GM12878 (cell line): ENCODE measurements around the gene PAX6. TPM values are rescaled to one million over a fixed set of nuclear protein-coding genes. Genes with fewer than 3 reads are reported as not detected.

Source experiments
- ATAC-seq: fragments of 200-7000 bp; cut with Tn5 transposase; 3 replicates; pipeline ENCODE4 v1.9.1; 2020; ENCODE audit warnings: mild to moderate bottlenecking, moderate library complexity
- BruUV-seq: library from RNA; stranded (reverse); fragments of 400-500 nt; replicated peaks from 2 replicates; lab custom pipeline; 2021; lab: Mats Ljungman, UMichigan
- CTCF ChIA-PET: fragments of 300-600 bp; sonication (Branson Sonifier 250); formaldehyde crosslinking; extraction: SDS; loops from one replicate; lab custom pipeline; 2021; ENCODE audit warnings: inconsistent platforms; lab: Yijun Ruan, JAX
- POLR2A ChIA-PET: fragments of 350-600 bp; formaldehyde crosslinking; extraction: SDS; loops from one replicate; lab custom pipeline; 2021; ENCODE audit warnings: inconsistent platforms; lab: Charles Lee
- RAD21 ChIA-PET: fragments of 300-600 bp; sonication (Branson Sonifier 250); formaldehyde crosslinking; loops from one replicate; lab custom pipeline; 2023; ENCODE audit warnings: antibody characterized with exemption; ENCODE audit not compliant: unreplicated experiment; lab: Charles Lee
- SMC1A ChIA-PET: fragments of 300-600 bp; sonication (Branson Sonifier 250); formaldehyde crosslinking; loops from one replicate; lab custom pipeline; 2023; ENCODE audit not compliant: unreplicated experiment, uncharacterized antibody; lab: Charles Lee
- DNase-seq: peaks from one replicate; pipeline ENCODE4 v3.0.0-alpha.2; 2011; ENCODE audit warnings: low read depth, low spot score
- FAIRE-seq: peaks from 3 replicates; lab custom pipeline; 2011; peaks lifted over from hg19 to GRCh38; lab: Jason Lieb, UNC
- H2AFZ ChIP-seq: 2 replicates; pipeline ENCODE4 v1.6.0; 2011; ENCODE audit warnings: low read depth, low read length, control low read depth; ENCODE audit not compliant: control insufficient read depth
- H3K27ac ChIP-seq: 2 replicates; pipeline ENCODE4 v1.5.1; 2011; ENCODE audit warnings: control low read depth; ENCODE audit not compliant: control insufficient read depth, insufficient read depth
- H3K27me3 ChIP-seq, 2 experiments: replicated peaks in 1 of 2; 2 replicates each; pipeline versions ENCODE4 v1.6.0 to v1.6.1; 2011; ENCODE audit warnings: low read length in 1 of 2; ENCODE audit not compliant: control insufficient read depth in 2 of 2, insufficient read depth in 2 of 2
- H3K36me3 ChIP-seq, 2 experiments: 2 replicates each; pipeline ENCODE4 v1.5.1; 2011; ENCODE audit warnings: low read length in 1 of 2; ENCODE audit not compliant: control insufficient read depth in 2 of 2, insufficient read depth in 2 of 2
- H3K4me1 ChIP-seq: 2 replicates; pipeline ENCODE4 v1.6.1; 2011; ENCODE audit warnings: mild to moderate bottlenecking, low read length, moderate library complexity, mixed read lengths; ENCODE audit not compliant: control insufficient read depth, insufficient read depth
- H3K4me2 ChIP-seq: 2 replicates; pipeline ENCODE4 v1.6.0; 2011; ENCODE audit warnings: control low read depth; ENCODE audit not compliant: control insufficient read depth, insufficient read depth
- H3K4me3 ChIP-seq: fragments of 200-600 bp; sonication (generic); 2 replicates; pipeline ENCODE4 v1.5.1; 2016
- H3K79me2 ChIP-seq: 2 replicates; pipeline ENCODE4 v1.6.0; 2011; ENCODE audit warnings: low read length; ENCODE audit not compliant: control insufficient read depth, insufficient read depth
- H3K9ac ChIP-seq: 2 replicates; pipeline ENCODE4 v1.8.0; 2011; ENCODE audit warnings: low read length, control low read depth, mixed read lengths; ENCODE audit not compliant: control insufficient read depth, insufficient read depth
- H3K9me3 ChIP-seq: replicated peaks from 3 replicates; pipeline ENCODE4 v1.5.1; 2011; ENCODE audit warnings: mild to moderate bottlenecking, low read length; ENCODE audit not compliant: control insufficient read depth, insufficient read depth
- H4K20me1 ChIP-seq: 2 replicates; pipeline ENCODE4 v1.6.0; 2011; ENCODE audit not compliant: control insufficient read depth, insufficient read depth
- PRDM15 ChIP-seq: fragments of 450-650 bp; formaldehyde crosslinking; IDR thresholded peaks from 2 replicates; pipeline ENCODE4 v1.4.0; 2020; ENCODE audit warnings: mild to moderate bottlenecking, moderate library complexity
- RAD21 ChIP-seq: IDR thresholded peaks from 2 replicates; pipeline ENCODE4 v1.6.1; 2011; ENCODE audit warnings: mild to moderate bottlenecking, low read depth, low read length, moderate library complexity; ENCODE audit not compliant: insufficient read depth
- SMARCA5 ChIP-seq: fragments of 450-650 bp; IDR thresholded peaks from 2 replicates; pipeline ENCODE4 v1.6.1; 2017; ENCODE audit warnings: mild to moderate bottlenecking
- TCF3 ChIP-seq: IDR thresholded peaks from 2 replicates; pipeline ENCODE4 v1.6.1; 2012; ENCODE audit warnings: low read depth, mild to moderate bottlenecking, low read length, borderline replicate concordance; ENCODE audit not compliant: insufficient read depth
- ZBTB4 ChIP-seq: fragments of 450-650 bp; formaldehyde crosslinking; IDR thresholded peaks from 2 replicates; pipeline ENCODE4 v1.4.0; 2022; ENCODE audit warnings: mild to moderate bottlenecking, moderate library complexity
- ZNF274 ChIP-seq: IDR thresholded peaks from one replicate; pipeline ENCODE4 v1.8.0; 2011; ENCODE audit not compliant: insufficient read length, insufficient read depth
- WGBS: methylation state at CpG from one replicate; pipeline ENCODE4 v1.1.6; 2016; ENCODE audit warnings: low lambda C conversion rate; ENCODE audit not compliant: insufficient replicate concordance, insufficient coverage; ENCODE audit errors: missing lambda C conversion rate; 5-methylcytosine and 5-hydroxymethylcytosine counted together
- in situ Hi-C: fragments of 300-500 bp; cut with MboI; formaldehyde crosslinking; loops from 9 replicates; pipeline ENCODE4 v1.14.3; 2018; ENCODE audit warnings: mixed read lengths
- intact Hi-C: fragments of 100-400 bp; cut with micrococcal nuclease; formaldehyde crosslinking; loops from one replicate; pipeline ENCODE4 v1.14.2; 2022; ENCODE audit not compliant: unreplicated experiment
- polyA plus RNA-seq, 11 experiments: library from polyadenylated mRNA; depleted of rRNA in 4 of 11; unstranded in 6 of 11; stranded (reverse) in 5 of 11; fragments of >200 nt; fragmentation: Nextera tagmentation in 4 of 11; fragmentation: Illumina TruSeq in 1 of 11; extraction: Ambion mirVana in 4 of 11; extraction: Trizol in 1 of 11; gene quantifications; 1 replicate in 1 of 11; 2 replicates in 10 of 11; pipeline versions ENCODE4 v1.2.1 to v1.2.3, GENCODE V29; 2011 to 2016; ENCODE audit warnings: inconsistent platforms in 2 of 11, missing spikeins in 2 of 11, low read depth in 1 of 11
- total RNA-seq, 4 experiments: library from RNA; depleted of rRNA in 3 of 4; stranded (reverse); fragments of >200 nt in 3 of 4; fragmentation: Illumina TruSeq in 1 of 4; extraction: Trizol in 1 of 4; gene quantifications; 2 replicates each; pipeline versions ENCODE4 v1.2.1 to v1.2.3, GENCODE V29; 2013 to 2021
- TF ChIP-seq, protein P1 (sequence below): fragments of 450-650 bp; IDR thresholded peaks from 2 replicates; pipeline ENCODE4 v1.6.1; 2017; ENCODE audit warnings: mild to moderate bottlenecking, low read depth, inconsistent platforms; ENCODE audit not compliant: poor library complexity, severe bottlenecking
- TF ChIP-seq, protein P2 (sequence below): fragments of 450-650 bp; IDR thresholded peaks from 2 replicates; pipeline ENCODE4 v1.6.1; 2016; ENCODE audit warnings: mild to moderate bottlenecking

PAX6 gene
- total and polyA plus RNA-seq, 10 of the 15 experiments (the other 5 are each of a cell fraction or from before 2014, with no cell fraction given), result 0.06 to 0.26 (median 0.10) TPM; not detected in 3

DNA sequence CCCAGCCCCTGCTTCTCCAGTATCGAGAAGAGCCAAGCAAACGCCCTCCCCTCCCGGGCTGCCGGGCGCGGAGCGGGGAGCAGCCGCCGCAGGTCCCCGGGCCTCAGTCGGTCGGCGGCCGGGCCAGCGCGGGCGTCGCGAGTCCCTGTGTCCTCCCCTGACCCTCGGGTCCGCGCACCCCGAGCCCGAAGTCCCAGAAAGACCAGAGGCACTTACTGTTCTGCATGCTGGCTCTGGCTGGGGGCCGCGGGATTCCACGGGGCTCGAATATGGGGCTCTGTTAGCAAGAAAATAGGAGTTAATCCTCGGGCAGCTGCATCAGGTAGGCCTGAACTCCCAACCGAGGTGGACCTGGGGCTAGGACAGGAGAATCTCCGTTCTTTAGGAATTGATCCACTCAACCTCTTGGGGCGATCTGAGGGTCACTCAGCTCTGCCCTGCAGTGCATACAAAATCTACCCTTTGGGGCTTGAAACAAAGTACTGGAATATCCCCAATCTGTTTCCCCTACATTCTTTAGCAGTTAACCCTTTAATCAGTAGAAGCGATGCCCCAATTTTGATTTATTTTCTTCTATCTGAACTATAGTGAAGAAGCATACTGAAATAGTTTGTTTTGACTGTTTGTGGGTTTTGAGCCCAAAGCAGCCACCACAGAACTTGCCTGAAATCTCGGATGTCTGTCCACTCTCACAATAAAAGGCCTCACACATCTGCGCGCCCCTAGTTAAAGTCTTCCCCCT is 4.8 kb downstream of the PAX6 start:
- POLR2A ChIA-PET, result no interaction called here
- no peak overlapping the region for H2AFZ ChIP-seq
- DNase-seq (no peak), FAIRE-seq (no peak), ATAC-seq (no peak)
- intact Hi-C loops (loop anchor here (10.0 kb wide), 1 partner anchor 162 kb away; no protein-coding TSS in a partner anchor), in situ Hi-C loops (no loop called here)
- RAD21 ChIA-PET, result no interaction called here
- no peak overlapping the region for H3K4me3 ChIP-seq
- H3K9ac ChIP-seq, result no peak overlapping the region
- no peaks in the 10 kb centered on the region for H3K36me3 ChIP-seq
- SMC1A ChIA-PET, result no interaction called here
- H3K4me1 ChIP-seq, result peaks cover 9% of the 10 kb centered on the region; the same call in 1 of the 2 replicates
- no peak overlapping the region for H3K4me2 ChIP-seq
- 31% methylated on average over 33 of the region's 36 CpGs for WGBS
- H3K79me2 ChIP-seq, result no peaks in the 10 kb centered on the region
- no TSS peak for BruUV-seq
- H3K27ac ChIP-seq, result no peak overlapping the region
- H4K20me1 ChIP-seq, result no peaks in the 10 kb centered on the region
- no peak for TF ChIP-seq ZNF274
- no peak for TF ChIP-seq PRDM15 (CRISPR knock-in tag)
- TF ChIP-seq TCF3, result no peak
- TF ChIP-seq SMARCA5, result no peak
- TF ChIP-seq ZBTB4 (CRISPR knock-in tag), result no peak
- TF ChIP-seq, protein P1, sequence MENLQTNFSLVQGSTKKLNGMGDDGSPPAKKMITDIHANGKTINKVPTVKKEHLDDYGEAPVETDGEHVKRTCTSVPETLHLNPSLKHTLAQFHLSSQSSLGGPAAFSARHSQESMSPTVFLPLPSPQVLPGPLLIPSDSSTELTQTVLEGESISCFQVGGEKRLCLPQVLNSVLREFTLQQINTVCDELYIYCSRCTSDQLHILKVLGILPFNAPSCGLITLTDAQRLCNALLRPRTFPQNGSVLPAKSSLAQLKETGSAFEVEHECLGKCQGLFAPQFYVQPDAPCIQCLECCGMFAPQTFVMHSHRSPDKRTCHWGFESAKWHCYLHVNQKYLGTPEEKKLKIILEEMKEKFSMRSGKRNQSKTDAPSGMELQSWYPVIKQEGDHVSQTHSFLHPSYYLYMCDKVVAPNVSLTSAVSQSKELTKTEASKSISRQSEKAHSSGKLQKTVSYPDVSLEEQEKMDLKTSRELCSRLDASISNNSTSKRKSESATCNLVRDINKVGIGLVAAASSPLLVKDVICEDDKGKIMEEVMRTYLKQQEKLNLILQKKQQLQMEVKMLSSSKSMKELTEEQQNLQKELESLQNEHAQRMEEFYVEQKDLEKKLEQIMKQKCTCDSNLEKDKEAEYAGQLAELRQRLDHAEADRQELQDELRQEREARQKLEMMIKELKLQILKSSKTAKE, result no peak
- TF ChIP-seq, protein P2, sequence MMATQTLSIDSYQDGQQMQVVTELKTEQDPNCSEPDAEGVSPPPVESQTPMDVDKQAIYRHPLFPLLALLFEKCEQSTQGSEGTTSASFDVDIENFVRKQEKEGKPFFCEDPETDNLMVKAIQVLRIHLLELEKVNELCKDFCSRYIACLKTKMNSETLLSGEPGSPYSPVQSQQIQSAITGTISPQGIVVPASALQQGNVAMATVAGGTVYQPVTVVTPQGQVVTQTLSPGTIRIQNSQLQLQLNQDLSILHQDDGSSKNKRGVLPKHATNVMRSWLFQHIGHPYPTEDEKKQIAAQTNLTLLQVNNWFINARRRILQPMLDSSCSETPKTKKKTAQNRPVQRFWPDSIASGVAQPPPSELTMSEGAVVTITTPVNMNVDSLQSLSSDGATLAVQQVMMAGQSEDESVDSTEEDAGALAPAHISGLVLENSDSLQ, result no peak
- TF ChIP-seq RAD21, result no peak
- no peaks in the 10 kb centered on the region; the same call in 2 of the 3 replicates for H3K9me3 ChIP-seq
- peaks cover 36 to 65% of the 10 kb centered on the region in 2 experiments for H3K27me3 ChIP-seq
- CTCF ChIA-PET, result no interaction called here
